Measurements from ENCODE around the gene EPN2.

DNA sequence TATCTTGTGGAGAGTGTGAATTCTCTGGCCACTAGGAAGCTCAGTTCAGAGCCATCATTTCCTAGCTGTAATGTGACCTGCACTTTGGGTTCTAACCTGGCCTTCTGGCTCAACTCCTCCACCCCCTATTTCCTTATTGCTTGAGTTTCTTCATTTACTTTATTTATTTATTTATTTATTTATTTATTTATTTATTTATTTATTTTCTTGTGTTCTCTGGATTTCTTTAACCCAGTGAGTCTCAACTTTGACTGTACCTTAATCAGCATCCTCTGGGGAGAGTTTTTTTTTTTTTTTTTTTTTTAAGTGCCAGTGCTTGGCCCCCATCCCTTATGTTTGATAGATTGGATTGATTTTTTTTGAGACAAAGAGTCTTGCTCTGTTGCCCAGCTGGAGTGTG, 18.1 kb downstream of the EPN2 start:
- TF ChIP-seq, protein P1, sequence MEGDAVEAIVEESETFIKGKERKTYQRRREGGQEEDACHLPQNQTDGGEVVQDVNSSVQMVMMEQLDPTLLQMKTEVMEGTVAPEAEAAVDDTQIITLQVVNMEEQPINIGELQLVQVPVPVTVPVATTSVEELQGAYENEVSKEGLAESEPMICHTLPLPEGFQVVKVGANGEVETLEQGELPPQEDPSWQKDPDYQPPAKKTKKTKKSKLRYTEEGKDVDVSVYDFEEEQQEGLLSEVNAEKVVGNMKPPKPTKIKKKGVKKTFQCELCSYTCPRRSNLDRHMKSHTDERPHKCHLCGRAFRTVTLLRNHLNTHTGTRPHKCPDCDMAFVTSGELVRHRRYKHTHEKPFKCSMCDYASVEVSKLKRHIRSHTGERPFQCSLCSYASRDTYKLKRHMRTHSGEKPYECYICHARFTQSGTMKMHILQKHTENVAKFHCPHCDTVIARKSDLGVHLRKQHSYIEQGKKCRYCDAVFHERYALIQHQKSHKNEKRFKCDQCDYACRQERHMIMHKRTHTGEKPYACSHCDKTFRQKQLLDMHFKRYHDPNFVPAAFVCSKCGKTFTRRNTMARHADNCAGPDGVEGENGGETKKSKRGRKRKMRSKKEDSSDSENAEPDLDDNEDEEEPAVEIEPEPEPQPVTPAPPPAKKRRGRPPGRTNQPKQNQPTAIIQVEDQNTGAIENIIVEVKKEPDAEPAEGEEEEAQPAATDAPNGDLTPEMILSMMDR (IDR thresholded peaks at IDR 0.05) = no peak
- TF ChIP-seq POLR2A (IDR thresholded peaks at IDR 0.05) = no peak
